Hepatocyte (in vitro differentiated cells): ENCODE data around the gene FAM53B.

ENCODE experiments used
- CTCF ChIP-seq: fragments of 200-600 bp; sonication (generic); IDR thresholded peaks from 2 replicates; pipeline ENCODE4 v1.5.1; 2016; ENCODE audit warnings: antibody characterized with exemption, mild to moderate bottlenecking; ENCODE audit not compliant: poor library complexity
- EZH2phosphoT487 ChIP-seq: fragments of 200-600 bp; sonication (generic); IDR thresholded peaks from one replicate; pipeline ENCODE4 v1.6.1; 2018; ENCODE audit warnings: antibody characterized with exemption, mild to moderate bottlenecking, low read depth, moderate library complexity; ENCODE audit not compliant: unreplicated experiment, severe bottlenecking

GRCh38 chr10:124699471-124700292 lies 44.5 kb downstream of the FAM53B start:
- TF ChIP-seq CTCF (no peak), EZH2phosphoT487 (no peak)
